ENCODE results near the gene ACSL6. TPM values are rescaled to one million over a fixed set of nuclear protein-coding genes. Genes with fewer than 3 reads are reported as not detected.

The ACSL6 gene, protein sequence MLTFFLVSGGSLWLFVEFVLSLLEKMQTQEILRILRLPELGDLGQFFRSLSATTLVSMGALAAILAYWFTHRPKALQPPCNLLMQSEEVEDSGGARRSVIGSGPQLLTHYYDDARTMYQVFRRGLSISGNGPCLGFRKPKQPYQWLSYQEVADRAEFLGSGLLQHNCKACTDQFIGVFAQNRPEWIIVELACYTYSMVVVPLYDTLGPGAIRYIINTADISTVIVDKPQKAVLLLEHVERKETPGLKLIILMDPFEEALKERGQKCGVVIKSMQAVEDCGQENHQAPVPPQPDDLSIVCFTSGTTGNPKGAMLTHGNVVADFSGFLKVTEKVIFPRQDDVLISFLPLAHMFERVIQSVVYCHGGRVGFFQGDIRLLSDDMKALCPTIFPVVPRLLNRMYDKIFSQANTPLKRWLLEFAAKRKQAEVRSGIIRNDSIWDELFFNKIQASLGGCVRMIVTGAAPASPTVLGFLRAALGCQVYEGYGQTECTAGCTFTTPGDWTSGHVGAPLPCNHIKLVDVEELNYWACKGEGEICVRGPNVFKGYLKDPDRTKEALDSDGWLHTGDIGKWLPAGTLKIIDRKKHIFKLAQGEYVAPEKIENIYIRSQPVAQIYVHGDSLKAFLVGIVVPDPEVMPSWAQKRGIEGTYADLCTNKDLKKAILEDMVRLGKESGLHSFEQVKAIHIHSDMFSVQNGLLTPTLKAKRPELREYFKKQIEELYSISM
- polyA plus RNA-seq (2011; rRNA removed), result not detected in 2 replicates
- not detected in 2 replicates for polyA minus RNA-seq (2011; rRNA and poly(A)+ RNA removed)

DNA sequence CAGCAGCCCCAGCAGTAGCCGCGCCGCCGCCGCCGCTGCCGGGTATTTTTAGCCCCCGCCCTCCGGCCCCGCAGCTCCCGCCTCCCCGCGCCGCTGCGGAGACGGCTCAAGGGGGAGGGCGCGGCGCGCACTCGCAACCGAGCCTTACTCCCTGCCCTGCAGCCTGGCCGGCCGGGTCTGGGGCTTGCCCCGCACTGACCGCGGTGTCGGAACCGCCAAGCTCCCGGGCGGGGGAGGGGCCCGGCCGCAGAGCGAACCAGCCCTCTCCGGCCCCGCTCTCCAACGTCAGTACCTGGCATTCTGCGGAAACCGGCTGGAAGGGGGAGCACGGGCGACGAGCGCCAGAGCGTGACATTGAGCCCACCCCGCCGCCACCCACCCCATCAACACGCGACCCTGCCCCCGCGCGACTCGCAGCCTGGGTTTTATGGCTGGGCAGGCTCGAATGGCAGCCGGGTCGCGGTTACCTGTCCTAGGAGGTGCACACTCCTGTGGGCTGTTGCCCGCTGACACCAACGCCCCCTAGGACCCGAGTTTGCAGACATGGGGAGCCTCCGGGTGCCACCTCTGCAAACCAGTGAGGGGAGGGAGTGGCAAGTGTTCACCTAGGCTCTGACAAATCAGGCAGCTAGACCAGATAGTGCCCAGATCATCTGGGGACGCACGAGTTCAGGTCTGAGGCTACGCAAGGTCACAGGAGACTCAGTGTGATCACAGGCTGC lies at the start of gene ACSL6:
Gene ACSL6 (minus strand): TSS at position 37 of the 722 bp plus-strand sequence. CDS start 105 bp downstream, outside the sequence.
- DNase-seq (ENCODE audit: low read depth), result no peak
- TF ChIP-seq, protein P1, sequence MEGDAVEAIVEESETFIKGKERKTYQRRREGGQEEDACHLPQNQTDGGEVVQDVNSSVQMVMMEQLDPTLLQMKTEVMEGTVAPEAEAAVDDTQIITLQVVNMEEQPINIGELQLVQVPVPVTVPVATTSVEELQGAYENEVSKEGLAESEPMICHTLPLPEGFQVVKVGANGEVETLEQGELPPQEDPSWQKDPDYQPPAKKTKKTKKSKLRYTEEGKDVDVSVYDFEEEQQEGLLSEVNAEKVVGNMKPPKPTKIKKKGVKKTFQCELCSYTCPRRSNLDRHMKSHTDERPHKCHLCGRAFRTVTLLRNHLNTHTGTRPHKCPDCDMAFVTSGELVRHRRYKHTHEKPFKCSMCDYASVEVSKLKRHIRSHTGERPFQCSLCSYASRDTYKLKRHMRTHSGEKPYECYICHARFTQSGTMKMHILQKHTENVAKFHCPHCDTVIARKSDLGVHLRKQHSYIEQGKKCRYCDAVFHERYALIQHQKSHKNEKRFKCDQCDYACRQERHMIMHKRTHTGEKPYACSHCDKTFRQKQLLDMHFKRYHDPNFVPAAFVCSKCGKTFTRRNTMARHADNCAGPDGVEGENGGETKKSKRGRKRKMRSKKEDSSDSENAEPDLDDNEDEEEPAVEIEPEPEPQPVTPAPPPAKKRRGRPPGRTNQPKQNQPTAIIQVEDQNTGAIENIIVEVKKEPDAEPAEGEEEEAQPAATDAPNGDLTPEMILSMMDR (IDR thresholded peaks at IDR 0.05; ENCODE audit: insufficient read depth, low read depth, low read length), result no peak
- H3K4me3 ChIP-seq (ENCODE audit: low read depth, low read length), result peak within 1 kb of the TSS; percentile 45
- CTCF ChIA-PET, result interaction anchor here (1.4 to 9.0 kb wide), 4 partner anchors 9 to 588 kb away, joined by 3 to 199 read pairs (median 3); no protein-coding TSS in a partner anchor
- H3K27me3 ChIP-seq (ENCODE audit: control insufficient read depth, insufficient read depth, low read length), result peaks cover 33% of the 10 kb centered on the region
- H3K36me3 ChIP-seq (ENCODE audit: control insufficient read depth, insufficient read depth, low read length), result no peaks in the 10 kb centered on the region
- POLR2A ChIA-PET, result no interaction called here

GRCh38 chr5:132060501-132061161 lies 49.2 kb upstream of the ACSL6 start, which contains the start of gene IL3:
TSS of gene IL3 (plus strand) at chr5:132060655. CDS start at chr5:132060707, 52 bp downstream.
- POLR2A ChIA-PET, result no interaction called here
- CTCF ChIA-PET, result interaction anchor here (0.5 to 4.8 kb wide), 3 partner anchors 15 to 471 kb away, joined by 3 to 30 read pairs (median 3); no protein-coding TSS in a partner anchor

DNA sequence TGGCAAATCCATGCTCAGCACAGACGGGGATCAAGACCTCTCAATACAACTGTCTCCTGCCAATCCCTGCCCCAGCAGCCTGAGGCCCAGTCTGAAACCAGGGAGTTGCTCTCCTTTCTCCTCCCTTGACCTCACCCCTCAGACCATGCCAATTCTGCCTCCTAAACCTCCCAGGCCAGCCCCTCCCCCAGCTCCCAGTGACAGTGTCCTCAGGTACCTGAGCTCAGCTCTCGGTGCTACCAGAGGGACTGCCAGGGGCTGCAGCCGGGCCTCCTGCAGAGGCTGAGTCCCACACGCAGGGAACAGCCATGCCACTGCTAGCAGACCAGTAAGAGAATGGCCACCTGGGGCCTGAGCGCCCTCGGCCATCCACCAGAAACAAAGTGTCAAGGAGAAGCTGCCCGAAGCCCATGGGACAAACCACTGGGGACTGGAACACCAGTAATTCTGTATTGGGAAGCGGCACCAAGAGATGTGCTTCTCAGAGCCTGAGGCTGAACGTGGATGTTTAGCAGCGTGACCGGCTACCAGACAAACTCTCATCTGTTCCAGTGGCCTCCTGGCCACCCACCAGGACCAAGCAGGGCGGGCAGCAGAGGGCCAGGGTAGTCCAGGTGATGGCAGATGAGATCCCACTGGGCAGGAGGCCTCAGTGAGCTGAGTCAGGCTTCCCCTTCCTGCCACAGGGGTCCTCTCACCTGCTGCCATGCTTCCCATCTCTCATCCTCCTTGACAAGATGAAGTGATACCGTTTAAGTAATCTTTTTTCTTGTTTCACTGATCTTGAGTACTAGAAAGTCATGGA lies 48.4 kb upstream of the ACSL6 start:
- no peaks in the 10 kb centered on the region for H3K27me3 ChIP-seq (ENCODE audit: control insufficient read depth, insufficient read depth, low read length)
- TF ChIP-seq, protein P1 (IDR thresholded peaks at IDR 0.05; ENCODE audit: insufficient read depth, low read depth, low read length), result no peak
- no peak overlapping the region for H3K4me3 ChIP-seq (ENCODE audit: low read depth, low read length)
- no peak for DNase-seq (ENCODE audit: low read depth)
- no peaks in the 10 kb centered on the region for H3K36me3 ChIP-seq (ENCODE audit: control insufficient read depth, insufficient read depth, low read length)
- ChIA-PET POLR2A (no interaction called here), CTCF (interaction anchor here (4.8 kb wide), 1 partner anchor 470 kb away, joined by 30 read pairs; no protein-coding TSS in a partner anchor)

More at GRCh38 chr5:132060501-132061161, 49.2 kb upstream of the ACSL6 start, which contains the start of gene IL3:
- TF ChIP-seq, protein P1 (IDR thresholded peaks at IDR 0.05; ENCODE audit: insufficient read depth, low read depth, low read length), result no peak
- no peak within 1 kb of the TSS for H3K4me3 ChIP-seq (ENCODE audit: low read depth, low read length)
- DNase-seq (ENCODE audit: low read depth), result no peak
- H3K36me3 ChIP-seq (ENCODE audit: control insufficient read depth, insufficient read depth, low read length), result no peaks in the 10 kb centered on the region
- no peaks in the 10 kb centered on the region for H3K27me3 ChIP-seq (ENCODE audit: control insufficient read depth, insufficient read depth, low read length)

DNA sequence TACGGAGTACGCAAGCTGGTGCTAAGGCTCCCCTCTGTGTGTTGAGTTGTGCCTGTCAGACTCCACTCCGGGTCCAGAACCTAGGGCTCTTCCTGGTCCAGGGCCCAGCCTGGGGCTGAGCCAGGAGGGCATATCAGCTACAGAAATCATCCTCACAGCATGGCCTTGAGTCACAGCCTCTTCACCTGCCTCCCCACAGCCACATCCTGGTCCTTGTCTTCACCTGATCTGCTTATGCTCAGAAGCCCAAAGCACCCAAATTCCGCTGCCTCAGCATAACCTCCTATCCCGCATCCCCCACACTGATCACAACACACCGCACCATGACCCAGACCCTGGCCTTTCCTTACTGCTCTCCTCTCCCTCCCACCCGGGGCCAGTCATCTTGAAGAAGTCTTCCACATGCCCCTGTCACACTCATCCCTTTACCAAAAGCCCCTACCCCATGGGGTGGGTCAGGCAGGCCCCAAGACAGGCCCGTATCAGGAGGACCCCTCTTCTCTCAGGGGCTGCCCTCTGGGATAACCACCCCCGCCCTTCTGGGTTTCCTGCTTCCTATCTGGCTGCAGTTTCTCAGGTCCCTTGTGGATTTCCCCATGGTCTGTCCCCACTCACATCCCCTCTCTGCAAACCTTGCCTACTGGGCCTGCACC lies 47.7 kb upstream of the ACSL6 start:
- CTCF ChIA-PET, result interaction anchor here (0.8 to 4.8 kb wide), 2 partner anchors 77 to 469 kb away, joined by 4 to 30 read pairs; no protein-coding TSS in a partner anchor
- no peak overlapping the region for H3K4me3 ChIP-seq (ENCODE audit: low read depth, low read length)

More for the DNA sequence above, 47.7 kb upstream of the ACSL6 start:
- POLR2A ChIA-PET, result no interaction called here
- no peak for DNase-seq (ENCODE audit: low read depth)
- H3K36me3 ChIP-seq (ENCODE audit: control insufficient read depth, insufficient read depth, low read length), result no peaks in the 10 kb centered on the region
- TF ChIP-seq, protein P1 (IDR thresholded peaks at IDR 0.05; ENCODE audit: insufficient read depth, low read depth, low read length), result no peak
- H3K27me3 ChIP-seq (ENCODE audit: control insufficient read depth, insufficient read depth, low read length), result 0 out of 2 replicates have a peak, but pooled peaks cover 2% of the 10 kb centered on the region

Data from BJ (cell line).